Vagina (tissue), 2 donors: Measurements from ENCODE around the gene SLC49A3. TPM values are rescaled to one million over a fixed set of nuclear protein-coding genes. Genes with fewer than 3 reads are reported as not detected.

Source experiments
- DNase-seq, 2 donors: peaks; one replicate each; pipeline ENCODE4 v3.0.0-alpha.2; 2017; ENCODE audit errors: extremely low spot score in 2 of 2
- H3K27ac ChIP-seq: fragments of 200-600 bp; sonication (generic); one replicate; pipeline ENCODE4 v1.5.1; 2019
- H3K27me3 ChIP-seq: fragments of 200-600 bp; sonication (generic); one replicate; pipeline ENCODE4 v1.5.1; 2019
- H3K36me3 ChIP-seq, 2 donors: fragments of 200-600 bp; sonication (generic); one replicate each; pipeline ENCODE4 v1.5.1; 2017 to 2019
- H3K4me1 ChIP-seq: fragments of 200-600 bp; sonication (generic); one replicate; pipeline ENCODE4 v1.5.1; 2019
- H3K4me3 ChIP-seq, 2 donors: fragments of 200-600 bp; sonication (generic); 1 replicate in 1 of 2; 2 replicates in 1 of 2; pipeline ENCODE4 v1.5.1; 2016 to 2019
- H3K9me3 ChIP-seq: fragments of 200-600 bp; sonication (generic); one replicate; pipeline ENCODE4 v1.5.1; 2019
- POLR2A ChIP-seq, 2 donors: fragments of 450-650 bp; IDR thresholded peaks; one replicate each; pipeline ENCODE4 v1.6.1; 2017; ENCODE audit warnings: antibody characterized with exemption in 2 of 2, mild to moderate bottlenecking in 2 of 2, moderate library complexity in 2 of 2
- POLR2AphosphoS5 ChIP-seq, 2 donors: sonication (generic); formaldehyde crosslinking; IDR thresholded peaks; one replicate each; pipeline ENCODE4 v1.9.0; 2017; ENCODE audit warnings: antibody characterized with exemption in 2 of 2, mild to moderate bottlenecking in 2 of 2, low read depth in 1 of 2; ENCODE audit not compliant: insufficient read depth in 1 of 2
- intact Hi-C: fragments of 100-400 bp; cut with DNase I; formaldehyde crosslinking; loops from one replicate; pipeline ENCODE4 v1.15.1; 2023
- total RNA-seq: library from RNA; depleted of rRNA; stranded (reverse); fragments of >200 nt; gene quantifications from one replicate; pipeline ENCODE4 v1.2.3, GENCODE V29; 2016
- TF ChIP-seq, protein P1 (sequence below), 3 experiments: fragments of 450-650 bp in 2 of 3; fragments of 200-600 bp in 1 of 3; sonication (generic) in 1 of 3; IDR thresholded peaks; one replicate each; pipeline ENCODE4 v1.5.1; 2017 to 2019; ENCODE audit warnings: antibody characterized with exemption in 3 of 3, mild to moderate bottlenecking in 2 of 3, moderate library complexity in 2 of 3

Gene SLC49A3
- total RNA-seq, 1 donor from 2014 or later: 11.0 TPM

DNA sequence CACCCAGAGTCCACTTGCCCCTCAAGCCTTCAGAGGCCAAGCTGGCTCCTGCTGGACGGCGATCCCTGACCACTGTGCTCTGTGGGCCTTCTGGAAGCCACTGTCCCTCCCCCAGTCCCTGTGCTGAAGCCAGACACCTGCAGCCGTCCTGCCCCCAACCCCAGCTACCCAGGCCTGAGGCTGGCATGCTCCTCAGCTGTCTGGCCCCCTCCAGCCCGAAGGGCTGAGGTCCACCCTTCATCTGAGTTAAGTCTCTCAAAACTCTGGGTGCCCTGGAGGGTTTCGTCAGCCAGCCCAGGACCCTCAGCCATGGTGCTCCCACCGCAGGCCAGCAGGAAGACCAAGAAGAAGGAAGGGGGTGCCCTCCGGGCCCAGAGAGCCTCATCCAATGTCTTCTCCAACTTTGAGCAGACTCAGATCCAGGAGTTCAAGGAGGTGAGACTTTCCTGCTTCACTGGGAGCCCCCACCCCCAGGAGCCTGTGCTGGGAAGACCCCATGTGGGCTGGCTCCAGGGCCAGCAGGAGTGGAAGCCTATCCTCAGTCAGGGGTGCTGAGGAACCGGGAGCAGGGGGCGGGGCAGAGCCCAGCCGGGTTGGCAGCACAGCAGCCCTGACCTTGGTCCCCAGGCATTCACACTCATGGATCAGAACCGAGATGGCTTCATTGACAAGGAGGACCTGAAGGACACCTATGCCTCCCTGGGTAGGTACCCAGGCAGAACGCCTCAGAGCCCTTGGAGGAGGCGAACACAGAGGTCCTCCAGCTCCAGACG, 10.4 kb downstream of the SLC49A3 start:
- no peak overlapping the region for H3K27ac ChIP-seq
- TF ChIP-seq POLR2A (IDR thresholded peaks at IDR 0.05): no peak
- TF ChIP-seq, protein P1, sequence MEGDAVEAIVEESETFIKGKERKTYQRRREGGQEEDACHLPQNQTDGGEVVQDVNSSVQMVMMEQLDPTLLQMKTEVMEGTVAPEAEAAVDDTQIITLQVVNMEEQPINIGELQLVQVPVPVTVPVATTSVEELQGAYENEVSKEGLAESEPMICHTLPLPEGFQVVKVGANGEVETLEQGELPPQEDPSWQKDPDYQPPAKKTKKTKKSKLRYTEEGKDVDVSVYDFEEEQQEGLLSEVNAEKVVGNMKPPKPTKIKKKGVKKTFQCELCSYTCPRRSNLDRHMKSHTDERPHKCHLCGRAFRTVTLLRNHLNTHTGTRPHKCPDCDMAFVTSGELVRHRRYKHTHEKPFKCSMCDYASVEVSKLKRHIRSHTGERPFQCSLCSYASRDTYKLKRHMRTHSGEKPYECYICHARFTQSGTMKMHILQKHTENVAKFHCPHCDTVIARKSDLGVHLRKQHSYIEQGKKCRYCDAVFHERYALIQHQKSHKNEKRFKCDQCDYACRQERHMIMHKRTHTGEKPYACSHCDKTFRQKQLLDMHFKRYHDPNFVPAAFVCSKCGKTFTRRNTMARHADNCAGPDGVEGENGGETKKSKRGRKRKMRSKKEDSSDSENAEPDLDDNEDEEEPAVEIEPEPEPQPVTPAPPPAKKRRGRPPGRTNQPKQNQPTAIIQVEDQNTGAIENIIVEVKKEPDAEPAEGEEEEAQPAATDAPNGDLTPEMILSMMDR (IDR thresholded peaks at IDR 0.05): no peak
- no peak for TF ChIP-seq POLR2AphosphoS5 (IDR thresholded peaks at IDR 0.05; ENCODE audit: insufficient read depth in 1 of 2, low read depth in 1 of 2)
- H3K27me3 ChIP-seq: no peaks in the 10 kb centered on the region
- H3K36me3 ChIP-seq: no peaks in the 10 kb centered on the region
- no peak overlapping the region for H3K4me3 ChIP-seq
- no peaks in the 10 kb centered on the region for H3K9me3 ChIP-seq
- intact Hi-C loops: no loop called here
- H3K4me1 ChIP-seq: peaks cover 52% of the 10 kb centered on the region
- no peak for DNase-seq

GRCh38 chr4:677431-678293, 11.3 kb downstream of the SLC49A3 start:
- intact Hi-C loops: no loop called here
- H3K27me3 ChIP-seq: no peaks in the 10 kb centered on the region

DNA sequence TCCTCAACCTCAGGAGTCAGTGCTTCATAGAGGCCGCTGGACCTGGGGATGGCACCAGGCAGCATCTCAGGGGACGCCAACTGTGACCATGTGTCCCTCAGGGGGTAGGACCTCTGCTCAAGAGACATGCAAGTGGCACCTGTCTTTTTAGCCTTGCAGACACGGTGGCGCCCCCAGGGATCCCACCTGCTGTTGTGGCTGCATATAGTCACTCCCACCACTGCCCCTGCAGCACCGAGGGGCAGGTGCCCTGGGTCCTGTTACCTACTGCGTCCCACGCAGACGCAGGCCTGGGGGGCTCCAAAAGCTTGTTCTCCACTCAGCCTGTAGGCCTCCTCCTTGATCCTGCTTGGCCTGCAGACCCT, 12.1 kb downstream of the SLC49A3 start:
- peaks cover 0 to 11% of the 10 kb centered on the region in 2 donors for H3K36me3 ChIP-seq
- TF ChIP-seq, protein P1 (IDR thresholded peaks at IDR 0.05): no peak
- TF ChIP-seq POLR2A (IDR thresholded peaks at IDR 0.05): no peak
- no peak for TF ChIP-seq POLR2AphosphoS5 (IDR thresholded peaks at IDR 0.05; ENCODE audit: insufficient read depth in 1 of 2, low read depth in 1 of 2)

More at GRCh38 chr4:677431-678293, 11.3 kb downstream of the SLC49A3 start:
- no peak overlapping the region for H3K4me3 ChIP-seq
- peaks cover 58% of the 10 kb centered on the region for H3K4me1 ChIP-seq
- no peak for TF ChIP-seq POLR2AphosphoS5 (IDR thresholded peaks at IDR 0.05; ENCODE audit: insufficient read depth in 1 of 2, low read depth in 1 of 2)
- TF ChIP-seq, protein P1 (IDR thresholded peaks at IDR 0.05): no peak
- no peak for TF ChIP-seq POLR2A (IDR thresholded peaks at IDR 0.05)
- H3K36me3 ChIP-seq: peaks cover 0 to 3% of the 10 kb centered on the region in 2 donors
- no peak overlapping the region for H3K27ac ChIP-seq
- H3K9me3 ChIP-seq: no peaks in the 10 kb centered on the region
- DNase-seq: no peak

DNA sequence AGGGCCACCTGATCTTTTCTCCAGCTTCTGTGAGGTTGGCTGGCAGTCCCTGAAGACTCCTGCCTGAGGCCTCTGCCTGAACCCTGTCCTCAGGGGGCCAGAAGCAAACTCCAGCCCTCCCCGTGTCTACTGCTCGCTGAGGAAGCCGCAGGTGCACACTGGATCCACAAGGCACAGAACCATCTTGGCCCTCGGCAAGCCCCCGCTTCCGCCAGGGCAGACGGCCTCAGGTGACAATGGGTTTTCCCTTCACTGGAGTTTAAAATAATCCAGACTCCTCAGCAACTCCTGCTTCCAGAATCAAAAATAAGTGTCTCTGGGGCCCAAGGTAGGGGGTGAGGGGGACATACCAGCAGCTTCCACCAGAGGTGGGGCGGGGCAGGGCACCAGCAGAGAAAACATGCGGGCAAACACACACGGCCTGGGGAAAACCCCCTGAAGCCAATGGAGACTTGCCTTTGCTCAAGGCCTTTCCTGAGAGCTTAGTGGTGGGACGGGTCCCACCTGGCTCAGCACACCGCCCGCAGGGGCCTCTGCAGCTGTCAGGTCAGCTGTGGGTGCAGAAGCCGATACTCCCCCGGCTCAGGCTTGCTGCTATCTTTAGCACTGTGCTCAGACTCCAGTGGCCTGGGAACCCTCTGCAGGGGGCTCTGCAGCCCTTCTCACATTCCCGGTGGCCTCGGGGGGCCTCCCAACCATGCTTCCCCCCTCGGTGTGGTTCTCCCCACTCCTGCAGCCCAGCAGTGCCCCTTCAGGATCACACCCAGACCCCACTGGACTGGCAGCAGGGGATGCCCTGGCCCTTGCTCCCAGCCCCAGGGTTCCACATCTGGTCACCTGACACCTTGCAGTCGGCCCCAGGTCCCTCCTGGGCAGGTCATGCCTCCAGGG, 12.7 kb downstream of the SLC49A3 start:
- Histone ChIP-seq H3K9me3 (no peaks in the 10 kb centered on the region), H3K4me3 (no peak overlapping the region), H3K4me1 (peaks cover 49% of the 10 kb centered on the region), H3K36me3 (peaks cover 0 to 17% of the 10 kb centered on the region in 2 donors), H3K27me3 (no peaks in the 10 kb centered on the region), H3K27ac (no peak overlapping the region)
- DNase-seq: no peak
- intact Hi-C loops: loop anchor here (2.0 kb wide), 1 partner anchor 29 kb away; the partner anchor contains the start of gene PCGF3
- TF ChIP-seq POLR2AphosphoS5 (IDR thresholded peaks at IDR 0.05; ENCODE audit: insufficient read depth in 1 of 2, low read depth in 1 of 2): no peak
- TF ChIP-seq, protein P1 (IDR thresholded peaks at IDR 0.05): no peak
- no peak for TF ChIP-seq POLR2A (IDR thresholded peaks at IDR 0.05)

More for the DNA sequence above, 12.1 kb downstream of the SLC49A3 start:
- H3K27me3 ChIP-seq: no peaks in the 10 kb centered on the region
- H3K9me3 ChIP-seq: no peaks in the 10 kb centered on the region
- peaks cover 52% of the 10 kb centered on the region for H3K4me1 ChIP-seq
- no peak for DNase-seq
- H3K4me3 ChIP-seq: no peak overlapping the region
- intact Hi-C loops: no loop called here
- H3K27ac ChIP-seq: no peak overlapping the region
